Esophagus squamous epithelium (tissue), 4 donors: Measurements from ENCODE around the gene CSRNP3.

Experiments used
- POLR2A ChIP-seq, 4 donors: fragments of 450-650 bp; IDR thresholded peaks; one replicate each; pipeline ENCODE4 v1.6.1; 2017; ENCODE audit warnings: antibody characterized with exemption in 4 of 4, mild to moderate bottlenecking in 4 of 4, moderate library complexity in 3 of 4
- TF ChIP-seq, protein P1 (sequence below), 6 experiments: fragments of 450-650 bp in 4 of 6; fragments of 200-600 bp in 2 of 6; sonication (generic) in 2 of 6; IDR thresholded peaks; one replicate each; pipeline ENCODE4 v1.5.1; 2016 to 2019; ENCODE audit warnings: antibody characterized with exemption in 6 of 6, mild to moderate bottlenecking in 4 of 6, moderate library complexity in 4 of 6

DNA sequence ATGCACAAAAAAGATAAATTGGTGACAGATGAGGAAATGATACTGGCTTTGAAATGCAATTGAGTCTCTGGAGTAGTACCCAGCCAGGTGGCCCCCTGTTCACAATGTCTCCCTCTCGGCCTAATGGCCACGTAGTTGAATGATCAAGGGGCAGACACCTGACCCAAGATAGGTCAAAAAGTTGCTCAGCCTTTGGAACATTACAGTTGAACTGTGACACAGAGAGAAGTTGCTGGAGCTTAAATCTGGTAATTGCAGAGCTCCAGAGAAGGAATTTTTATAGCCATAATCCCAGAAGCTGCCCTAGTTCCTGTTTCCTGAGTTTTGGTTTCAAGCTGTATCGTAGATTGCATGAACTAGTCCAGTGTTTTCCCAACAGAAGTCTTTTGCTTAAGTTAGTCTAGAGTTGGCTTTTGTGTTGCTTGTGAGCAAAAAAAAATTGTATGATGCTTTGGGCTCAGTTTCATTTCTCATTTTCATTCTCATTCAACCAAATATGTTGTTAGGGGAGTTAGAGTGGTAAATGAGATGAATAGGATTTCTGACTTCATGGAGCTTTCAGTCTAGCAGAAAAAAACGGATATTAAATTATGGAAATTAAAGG lies 117.9 kb downstream of the CSRNP3 start:
- TF ChIP-seq, protein P1, sequence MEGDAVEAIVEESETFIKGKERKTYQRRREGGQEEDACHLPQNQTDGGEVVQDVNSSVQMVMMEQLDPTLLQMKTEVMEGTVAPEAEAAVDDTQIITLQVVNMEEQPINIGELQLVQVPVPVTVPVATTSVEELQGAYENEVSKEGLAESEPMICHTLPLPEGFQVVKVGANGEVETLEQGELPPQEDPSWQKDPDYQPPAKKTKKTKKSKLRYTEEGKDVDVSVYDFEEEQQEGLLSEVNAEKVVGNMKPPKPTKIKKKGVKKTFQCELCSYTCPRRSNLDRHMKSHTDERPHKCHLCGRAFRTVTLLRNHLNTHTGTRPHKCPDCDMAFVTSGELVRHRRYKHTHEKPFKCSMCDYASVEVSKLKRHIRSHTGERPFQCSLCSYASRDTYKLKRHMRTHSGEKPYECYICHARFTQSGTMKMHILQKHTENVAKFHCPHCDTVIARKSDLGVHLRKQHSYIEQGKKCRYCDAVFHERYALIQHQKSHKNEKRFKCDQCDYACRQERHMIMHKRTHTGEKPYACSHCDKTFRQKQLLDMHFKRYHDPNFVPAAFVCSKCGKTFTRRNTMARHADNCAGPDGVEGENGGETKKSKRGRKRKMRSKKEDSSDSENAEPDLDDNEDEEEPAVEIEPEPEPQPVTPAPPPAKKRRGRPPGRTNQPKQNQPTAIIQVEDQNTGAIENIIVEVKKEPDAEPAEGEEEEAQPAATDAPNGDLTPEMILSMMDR (IDR thresholded peaks at IDR 0.05): no peak
- no peak for TF ChIP-seq POLR2A (IDR thresholded peaks at IDR 0.05)
